GM12878 (cell line): ENCODE measurements around the gene COPS3. TPM values are rescaled to one million over a fixed set of nuclear protein-coding genes. Genes with fewer than 3 reads are reported as not detected.

Experiments
- ATAC-seq: fragments of 200-7000 bp; cut with Tn5 transposase; 3 replicates; pipeline ENCODE4 v1.9.1; 2020; ENCODE audit warnings: mild to moderate bottlenecking, moderate library complexity
- BruUV-seq: library from RNA; stranded (reverse); fragments of 400-500 nt; replicated peaks from 2 replicates; lab custom pipeline; 2021; lab: Mats Ljungman, UMichigan
- CTCF ChIA-PET: fragments of 300-600 bp; sonication (Branson Sonifier 250); formaldehyde crosslinking; extraction: SDS; loops from one replicate; lab custom pipeline; 2021; ENCODE audit warnings: inconsistent platforms; lab: Yijun Ruan, JAX
- POLR2A ChIA-PET: fragments of 350-600 bp; formaldehyde crosslinking; extraction: SDS; loops from one replicate; lab custom pipeline; 2021; ENCODE audit warnings: inconsistent platforms; lab: Charles Lee
- RAD21 ChIA-PET: fragments of 300-600 bp; sonication (Branson Sonifier 250); formaldehyde crosslinking; loops from one replicate; lab custom pipeline; 2023; ENCODE audit warnings: antibody characterized with exemption; ENCODE audit not compliant: unreplicated experiment; lab: Charles Lee
- SMC1A ChIA-PET: fragments of 300-600 bp; sonication (Branson Sonifier 250); formaldehyde crosslinking; loops from one replicate; lab custom pipeline; 2023; ENCODE audit not compliant: unreplicated experiment, uncharacterized antibody; lab: Charles Lee
- DNase-seq: peaks from one replicate; pipeline ENCODE4 v3.0.0-alpha.2; 2011; ENCODE audit warnings: low read depth, low spot score
- FAIRE-seq: peaks from 3 replicates; lab custom pipeline; 2011; peaks lifted over from hg19 to GRCh38; lab: Jason Lieb, UNC
- H2AFZ ChIP-seq: 2 replicates; pipeline ENCODE4 v1.6.0; 2011; ENCODE audit warnings: low read depth, low read length, control low read depth; ENCODE audit not compliant: control insufficient read depth
- H3K27ac ChIP-seq: 2 replicates; pipeline ENCODE4 v1.5.1; 2011; ENCODE audit warnings: control low read depth; ENCODE audit not compliant: control insufficient read depth, insufficient read depth
- H3K27me3 ChIP-seq, 2 experiments: replicated peaks in 1 of 2; 2 replicates each; pipeline versions ENCODE4 v1.6.0 to v1.6.1; 2011; ENCODE audit warnings: low read length in 1 of 2; ENCODE audit not compliant: control insufficient read depth in 2 of 2, insufficient read depth in 2 of 2
- H3K36me3 ChIP-seq, 2 experiments: 2 replicates each; pipeline ENCODE4 v1.5.1; 2011; ENCODE audit warnings: low read length in 1 of 2; ENCODE audit not compliant: control insufficient read depth in 2 of 2, insufficient read depth in 2 of 2
- H3K4me1 ChIP-seq: 2 replicates; pipeline ENCODE4 v1.6.1; 2011; ENCODE audit warnings: mild to moderate bottlenecking, low read length, moderate library complexity, mixed read lengths; ENCODE audit not compliant: control insufficient read depth, insufficient read depth
- H3K4me2 ChIP-seq: 2 replicates; pipeline ENCODE4 v1.6.0; 2011; ENCODE audit warnings: control low read depth; ENCODE audit not compliant: control insufficient read depth, insufficient read depth
- H3K4me3 ChIP-seq: fragments of 200-600 bp; sonication (generic); 2 replicates; pipeline ENCODE4 v1.5.1; 2016
- H3K79me2 ChIP-seq: 2 replicates; pipeline ENCODE4 v1.6.0; 2011; ENCODE audit warnings: low read length; ENCODE audit not compliant: control insufficient read depth, insufficient read depth
- H3K9ac ChIP-seq: 2 replicates; pipeline ENCODE4 v1.8.0; 2011; ENCODE audit warnings: low read length, control low read depth, mixed read lengths; ENCODE audit not compliant: control insufficient read depth, insufficient read depth
- H3K9me3 ChIP-seq: replicated peaks from 3 replicates; pipeline ENCODE4 v1.5.1; 2011; ENCODE audit warnings: mild to moderate bottlenecking, low read length; ENCODE audit not compliant: control insufficient read depth, insufficient read depth
- H4K20me1 ChIP-seq: 2 replicates; pipeline ENCODE4 v1.6.0; 2011; ENCODE audit not compliant: control insufficient read depth, insufficient read depth
- ATF7 ChIP-seq: fragments of 450-650 bp; IDR thresholded peaks from 2 replicates; pipeline ENCODE4 v1.6.1; 2016; ENCODE audit warnings: low read depth, mild to moderate bottlenecking
- HDAC6 ChIP-seq: fragments of 200-600 bp; sonication (generic); IDR thresholded peaks from one replicate; pipeline ENCODE4 v1.8.0; 2017; ENCODE audit warnings: antibody characterized with exemption; ENCODE audit not compliant: unreplicated experiment
- LARP7 ChIP-seq: fragments of 450-650 bp; IDR thresholded peaks from 2 replicates; pipeline ENCODE4 v1.6.1; 2017; ENCODE audit warnings: mild to moderate bottlenecking
- TCF7 ChIP-seq: IDR thresholded peaks from 2 replicates; pipeline ENCODE4 v1.6.1; 2014; ENCODE audit warnings: antibody characterized with exemption, borderline replicate concordance
- ZNF384 ChIP-seq: IDR thresholded peaks from 2 replicates; pipeline ENCODE4 v1.6.1; 2012; ENCODE audit warnings: low read depth, mild to moderate bottlenecking, low read length, improper control_type of control experiment, borderline replicate concordance
- WGBS: methylation state at CpG from one replicate; pipeline ENCODE4 v1.1.6; 2016; ENCODE audit warnings: low lambda C conversion rate; ENCODE audit not compliant: insufficient replicate concordance, insufficient coverage; ENCODE audit errors: missing lambda C conversion rate; 5-methylcytosine and 5-hydroxymethylcytosine counted together
- in situ Hi-C: fragments of 300-500 bp; cut with MboI; formaldehyde crosslinking; loops from 9 replicates; pipeline ENCODE4 v1.14.3; 2018; ENCODE audit warnings: mixed read lengths
- intact Hi-C: fragments of 100-400 bp; cut with micrococcal nuclease; formaldehyde crosslinking; loops from one replicate; pipeline ENCODE4 v1.14.2; 2022; ENCODE audit not compliant: unreplicated experiment
- polyA plus RNA-seq, 11 experiments: library from polyadenylated mRNA; depleted of rRNA in 4 of 11; unstranded in 6 of 11; stranded (reverse) in 5 of 11; fragments of >200 nt; fragmentation: Nextera tagmentation in 4 of 11; fragmentation: Illumina TruSeq in 1 of 11; extraction: Ambion mirVana in 4 of 11; extraction: Trizol in 1 of 11; gene quantifications; 1 replicate in 1 of 11; 2 replicates in 10 of 11; pipeline versions ENCODE4 v1.2.1 to v1.2.3, GENCODE V29; 2011 to 2016; ENCODE audit warnings: inconsistent platforms in 2 of 11, missing spikeins in 2 of 11, low read depth in 1 of 11
- total RNA-seq, 4 experiments: library from RNA; depleted of rRNA in 3 of 4; stranded (reverse); fragments of >200 nt in 3 of 4; fragmentation: Illumina TruSeq in 1 of 4; extraction: Trizol in 1 of 4; gene quantifications; 2 replicates each; pipeline versions ENCODE4 v1.2.1 to v1.2.3, GENCODE V29; 2013 to 2021
- TF ChIP-seq, protein P1 (sequence below): fragments of 450-650 bp; IDR thresholded peaks from 2 replicates; pipeline ENCODE4 v1.6.1; 2017; ENCODE audit warnings: mild to moderate bottlenecking
- TF ChIP-seq, protein P2 (sequence below): fragments of 450-650 bp; IDR thresholded peaks from 2 replicates; pipeline ENCODE4 v1.6.1; 2017; ENCODE audit warnings: antibody characterized with exemption, mild to moderate bottlenecking, moderate library complexity

The COPS3 gene
- total and polyA plus RNA-seq, 10 of the 15 experiments (the other 5 are each of a cell fraction or from before 2014, with no cell fraction given) = 99.7 to 187 (median 133) TPM

DNA sequence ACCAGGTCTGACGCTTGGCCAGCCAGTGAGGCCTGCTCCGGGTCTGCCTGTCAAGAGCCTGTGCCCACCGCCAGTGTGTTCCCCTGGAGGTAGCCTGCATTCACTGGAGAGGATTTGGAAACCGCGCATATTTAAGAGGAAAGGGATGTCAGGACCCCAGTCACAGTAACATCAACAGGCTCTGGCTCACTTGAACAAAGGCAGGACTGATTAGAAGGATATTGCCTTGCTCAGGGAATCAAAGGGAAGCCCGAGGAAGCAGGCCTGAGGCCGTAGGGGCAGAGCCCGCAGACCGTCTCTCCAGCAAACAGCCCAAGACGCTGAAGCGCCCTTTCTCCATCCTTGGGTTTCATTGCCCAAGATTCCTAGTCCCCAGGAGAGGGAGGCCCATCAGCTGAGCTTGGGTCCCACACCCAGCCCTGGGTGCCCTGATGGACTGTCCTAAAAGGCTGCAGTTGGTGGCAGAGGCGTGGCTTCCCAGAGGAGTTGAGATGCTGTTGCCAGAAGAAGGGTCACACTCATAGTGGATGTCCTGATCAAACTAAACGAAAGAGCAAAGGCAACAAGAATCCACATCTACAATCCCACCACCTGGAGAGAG is 45.3 kb upstream of the COPS3 start:
- H3K36me3 ChIP-seq = no peaks in the 10 kb centered on the region
- CTCF ChIA-PET = interaction anchor here (1.2 kb wide), 1 partner anchor 29 kb away, joined by 4 read pairs; no protein-coding TSS in a partner anchor
- 80% methylated on average over 13 of the region's 13 CpGs for WGBS
- no peak overlapping the region for H3K4me3 ChIP-seq
- no peak overlapping the region for H3K27ac ChIP-seq
- H4K20me1 ChIP-seq = no peaks in the 10 kb centered on the region
- H3K9ac ChIP-seq = no peak overlapping the region
- SMC1A ChIA-PET = no interaction called here
- POLR2A ChIA-PET = no interaction called here
- no peaks in the 10 kb centered on the region for H3K9me3 ChIP-seq
- BruUV-seq = no TSS peak
- TF ChIP-seq, protein P1, sequence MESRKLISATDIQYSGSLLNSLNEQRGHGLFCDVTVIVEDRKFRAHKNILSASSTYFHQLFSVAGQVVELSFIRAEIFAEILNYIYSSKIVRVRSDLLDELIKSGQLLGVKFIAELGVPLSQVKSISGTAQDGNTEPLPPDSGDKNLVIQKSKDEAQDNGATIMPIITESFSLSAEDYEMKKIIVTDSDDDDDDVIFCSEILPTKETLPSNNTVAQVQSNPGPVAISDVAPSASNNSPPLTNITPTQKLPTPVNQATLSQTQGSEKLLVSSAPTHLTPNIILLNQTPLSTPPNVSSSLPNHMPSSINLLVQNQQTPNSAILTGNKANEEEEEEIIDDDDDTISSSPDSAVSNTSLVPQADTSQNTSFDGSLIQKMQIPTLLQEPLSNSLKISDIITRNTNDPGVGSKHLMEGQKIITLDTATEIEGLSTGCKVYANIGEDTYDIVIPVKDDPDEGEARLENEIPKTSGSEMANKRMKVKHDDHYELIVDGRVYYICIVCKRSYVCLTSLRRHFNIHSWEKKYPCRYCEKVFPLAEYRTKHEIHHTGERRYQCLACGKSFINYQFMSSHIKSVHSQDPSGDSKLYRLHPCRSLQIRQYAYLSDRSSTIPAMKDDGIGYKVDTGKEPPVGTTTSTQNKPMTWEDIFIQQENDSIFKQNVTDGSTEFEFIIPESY = no peak
- TF ChIP-seq ATF7 (no peak), HDAC6 (no peak), LARP7 (no peak), ZNF384 (no peak), TCF7 (no peak)
- TF ChIP-seq, protein P2, sequence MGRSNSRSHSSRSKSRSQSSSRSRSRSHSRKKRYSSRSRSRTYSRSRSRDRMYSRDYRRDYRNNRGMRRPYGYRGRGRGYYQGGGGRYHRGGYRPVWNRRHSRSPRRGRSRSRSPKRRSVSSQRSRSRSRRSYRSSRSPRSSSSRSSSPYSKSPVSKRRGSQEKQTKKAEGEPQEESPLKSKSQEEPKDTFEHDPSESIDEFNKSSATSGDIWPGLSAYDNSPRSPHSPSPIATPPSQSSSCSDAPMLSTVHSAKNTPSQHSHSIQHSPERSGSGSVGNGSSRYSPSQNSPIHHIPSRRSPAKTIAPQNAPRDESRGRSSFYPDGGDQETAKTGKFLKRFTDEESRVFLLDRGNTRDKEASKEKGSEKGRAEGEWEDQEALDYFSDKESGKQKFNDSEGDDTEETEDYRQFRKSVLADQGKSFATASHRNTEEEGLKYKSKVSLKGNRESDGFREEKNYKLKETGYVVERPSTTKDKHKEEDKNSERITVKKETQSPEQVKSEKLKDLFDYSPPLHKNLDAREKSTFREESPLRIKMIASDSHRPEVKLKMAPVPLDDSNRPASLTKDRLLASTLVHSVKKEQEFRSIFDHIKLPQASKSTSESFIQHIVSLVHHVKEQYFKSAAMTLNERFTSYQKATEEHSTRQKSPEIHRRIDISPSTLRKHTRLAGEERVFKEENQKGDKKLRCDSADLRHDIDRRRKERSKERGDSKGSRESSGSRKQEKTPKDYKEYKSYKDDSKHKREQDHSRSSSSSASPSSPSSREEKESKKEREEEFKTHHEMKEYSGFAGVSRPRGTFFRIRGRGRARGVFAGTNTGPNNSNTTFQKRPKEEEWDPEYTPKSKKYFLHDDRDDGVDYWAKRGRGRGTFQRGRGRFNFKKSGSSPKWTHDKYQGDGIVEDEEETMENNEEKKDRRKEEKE = no peak
- TF ChIP-seq, all 136 proteins: peak for 0
- Histone ChIP-seq H3K79me2 (no peaks in the 10 kb centered on the region), H3K27me3 (no peaks in the 10 kb centered on the region), H3K4me1 (no peaks in the 10 kb centered on the region), H3K4me2 (no peak overlapping the region), H2AFZ (no peak overlapping the region)
- intact Hi-C loops (no loop called here), in situ Hi-C loops (no loop called here)
- RAD21 ChIA-PET = no interaction called here
- ATAC-seq (no peak), FAIRE-seq (no peak), DNase-seq (no peak)
